AG09309 (cell line): Measurements from ENCODE around the gene NCOA6.

ENCODE experiments used
- DNase-seq: peaks from one replicate; pipeline ENCODE4 v3.0.0-alpha.2; 2010; ENCODE audit warnings: low read depth
- H3K4me3 ChIP-seq: 2 replicates; pipeline ENCODE4 v1.5.1; 2011; ENCODE audit warnings: mild to moderate bottlenecking, low read depth, low read length, moderate library complexity; ENCODE audit not compliant: control insufficient read depth
- TF ChIP-seq, protein P1 (sequence below): IDR thresholded peaks from 2 replicates; pipeline ENCODE4 v1.5.1; 2011; ENCODE audit warnings: mild to moderate bottlenecking, low read depth, low read length, inconsistent platforms; ENCODE audit not compliant: insufficient read depth, control insufficient read depth; ENCODE audit errors: missing control alignments

Gene NCOA6

DNA sequence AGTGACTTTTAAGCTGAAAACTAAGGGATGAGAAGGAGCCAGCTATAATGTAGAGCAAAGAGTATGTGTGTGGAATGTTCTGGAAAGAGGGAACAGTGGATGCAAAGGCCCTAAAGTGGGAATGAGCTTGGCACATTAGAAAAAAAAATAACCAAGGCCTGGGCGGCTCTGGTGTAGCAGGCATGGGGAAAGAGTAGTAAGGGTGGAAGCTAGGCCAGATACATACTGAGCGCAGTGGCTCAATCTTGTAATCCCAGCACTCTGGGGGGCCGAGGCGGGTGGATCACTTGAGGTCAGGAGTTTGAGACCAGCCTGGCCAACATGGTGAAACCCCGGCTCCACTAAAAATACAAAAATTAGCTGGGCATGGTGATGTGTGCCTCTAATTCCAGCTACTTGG, 38.8 kb upstream of the NCOA6 start:
- no peak for DNase-seq
- TF ChIP-seq, protein P1, sequence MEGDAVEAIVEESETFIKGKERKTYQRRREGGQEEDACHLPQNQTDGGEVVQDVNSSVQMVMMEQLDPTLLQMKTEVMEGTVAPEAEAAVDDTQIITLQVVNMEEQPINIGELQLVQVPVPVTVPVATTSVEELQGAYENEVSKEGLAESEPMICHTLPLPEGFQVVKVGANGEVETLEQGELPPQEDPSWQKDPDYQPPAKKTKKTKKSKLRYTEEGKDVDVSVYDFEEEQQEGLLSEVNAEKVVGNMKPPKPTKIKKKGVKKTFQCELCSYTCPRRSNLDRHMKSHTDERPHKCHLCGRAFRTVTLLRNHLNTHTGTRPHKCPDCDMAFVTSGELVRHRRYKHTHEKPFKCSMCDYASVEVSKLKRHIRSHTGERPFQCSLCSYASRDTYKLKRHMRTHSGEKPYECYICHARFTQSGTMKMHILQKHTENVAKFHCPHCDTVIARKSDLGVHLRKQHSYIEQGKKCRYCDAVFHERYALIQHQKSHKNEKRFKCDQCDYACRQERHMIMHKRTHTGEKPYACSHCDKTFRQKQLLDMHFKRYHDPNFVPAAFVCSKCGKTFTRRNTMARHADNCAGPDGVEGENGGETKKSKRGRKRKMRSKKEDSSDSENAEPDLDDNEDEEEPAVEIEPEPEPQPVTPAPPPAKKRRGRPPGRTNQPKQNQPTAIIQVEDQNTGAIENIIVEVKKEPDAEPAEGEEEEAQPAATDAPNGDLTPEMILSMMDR = no peak
- no peak overlapping the region for H3K4me3 ChIP-seq

DNA sequence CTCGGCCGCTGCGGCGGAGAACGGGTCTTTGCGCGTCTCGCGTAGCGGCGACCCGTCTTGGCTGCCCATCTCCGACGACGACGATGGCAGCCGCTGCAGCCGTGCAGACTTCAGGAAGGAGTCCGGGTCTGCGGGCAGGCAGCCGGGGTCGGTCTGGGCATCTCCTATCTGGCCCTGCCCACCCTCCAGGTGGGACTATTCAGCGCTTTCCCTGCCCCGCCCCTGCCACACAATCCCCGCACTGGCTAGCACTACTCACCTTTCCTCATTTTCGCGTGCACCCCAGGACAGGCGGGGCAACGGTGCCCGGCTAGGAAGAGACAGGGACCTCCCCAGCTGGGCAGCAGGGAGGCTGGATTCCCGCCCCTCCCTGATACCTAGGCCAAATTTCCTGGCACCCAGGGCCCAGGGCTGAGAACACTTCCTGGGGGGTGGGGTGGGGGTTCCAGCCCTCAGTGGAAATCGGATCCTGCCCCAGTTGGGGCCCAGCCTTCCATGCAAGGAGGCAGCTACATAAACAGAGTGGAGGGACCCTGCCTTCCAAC, 38.0 kb upstream of the NCOA6 start:
- DNase-seq = no peak
- TF ChIP-seq, protein P1 = no peak
- H3K4me3 ChIP-seq = no peak overlapping the region

DNA sequence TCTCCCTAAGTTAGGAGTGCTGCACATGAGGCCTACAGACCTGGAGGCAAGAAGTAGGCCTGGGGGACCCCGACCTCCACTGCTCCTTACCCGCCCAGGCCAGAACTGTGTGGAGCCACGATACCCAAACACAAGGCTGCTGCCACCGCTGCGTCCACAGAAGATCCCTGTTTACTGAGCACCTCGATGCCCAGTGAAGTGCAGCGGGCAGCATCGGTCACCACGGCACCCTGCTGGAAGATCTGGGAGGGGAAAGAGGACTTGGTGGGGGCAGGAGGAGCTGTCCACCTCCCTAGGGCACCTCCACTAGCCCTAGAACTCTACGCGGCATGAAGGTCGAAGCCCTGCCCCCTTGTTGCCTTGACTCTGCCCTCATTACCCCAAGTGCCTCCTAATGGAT, 37.3 kb upstream of the NCOA6 start:
- H3K4me3 ChIP-seq = no peak overlapping the region
- TF ChIP-seq, protein P1 = no peak
- DNase-seq = no peak

DNA sequence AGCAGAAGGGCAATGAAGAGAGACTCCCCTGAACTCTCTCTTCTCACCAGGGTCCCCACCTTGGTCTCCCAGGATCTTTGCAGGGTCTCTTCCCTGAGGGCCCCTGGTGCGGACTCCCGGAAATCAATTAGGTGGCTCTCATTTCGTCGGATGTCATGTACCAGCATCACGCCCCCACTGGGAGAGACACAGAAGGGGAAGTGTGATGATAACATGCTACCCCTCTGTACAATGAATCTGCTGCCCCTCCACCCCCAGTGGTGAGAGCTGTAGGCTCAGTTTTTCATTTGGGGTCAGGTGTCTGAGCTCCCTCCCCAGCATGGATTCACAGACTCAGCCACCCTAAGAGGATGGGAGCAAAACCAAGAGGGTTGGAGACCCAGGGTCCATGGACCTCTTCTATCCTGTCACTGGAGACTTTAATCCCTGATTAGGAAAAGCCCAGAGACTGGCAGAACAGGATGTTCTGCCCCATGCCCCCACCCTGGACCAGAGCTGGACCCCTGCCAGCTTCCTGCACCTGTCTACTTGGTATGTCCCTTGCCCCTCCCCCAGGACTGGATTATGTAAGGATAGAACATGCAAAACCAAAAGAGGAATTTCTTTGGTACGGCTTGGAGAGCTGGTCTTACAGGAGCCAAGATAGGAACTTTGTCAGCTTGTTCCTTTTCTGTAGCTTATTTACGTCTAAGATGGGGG, 36.1 kb upstream of the NCOA6 start:
- TF ChIP-seq, protein P1 = no peak
- DNase-seq = no peak
- H3K4me3 ChIP-seq = no peak overlapping the region

DNA sequence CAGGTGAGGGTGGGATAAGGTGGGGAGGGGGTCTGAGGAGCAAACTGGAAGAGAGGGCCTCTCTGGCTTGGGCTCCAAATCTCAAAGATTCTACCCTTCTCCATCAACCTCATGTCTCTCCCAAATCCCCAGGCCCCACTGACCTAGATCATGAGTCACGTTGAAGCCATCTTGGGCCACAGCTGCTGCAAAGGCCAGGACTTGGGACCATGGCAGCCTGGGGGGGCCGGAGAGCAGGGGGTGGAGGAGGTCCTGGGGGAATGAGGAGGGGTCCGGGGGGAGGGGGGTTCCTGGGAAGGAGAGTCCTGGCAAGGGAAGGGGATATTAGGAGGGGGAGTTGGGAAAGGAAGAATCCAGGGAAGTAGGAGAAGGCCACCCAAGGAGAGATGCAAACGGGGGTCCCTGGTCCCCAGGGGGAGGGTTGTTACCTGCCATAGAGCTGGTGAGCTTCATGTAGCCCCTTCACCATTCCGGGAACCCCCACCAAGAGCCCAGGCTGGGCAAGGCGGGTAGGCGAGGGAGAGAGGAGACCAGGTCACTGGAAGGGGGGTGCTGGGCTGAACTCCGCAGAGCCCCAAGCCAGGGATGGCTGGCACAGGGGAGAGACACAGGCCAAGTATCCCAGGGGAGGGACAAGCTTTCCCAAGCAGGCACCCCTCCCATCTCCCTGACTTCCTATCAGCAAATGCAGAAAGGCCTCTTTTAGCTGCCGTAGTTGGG, 34.5 kb upstream of the NCOA6 start:
- no peak overlapping the region for H3K4me3 ChIP-seq
- TF ChIP-seq, protein P1 = no peak
- no peak for DNase-seq

DNA sequence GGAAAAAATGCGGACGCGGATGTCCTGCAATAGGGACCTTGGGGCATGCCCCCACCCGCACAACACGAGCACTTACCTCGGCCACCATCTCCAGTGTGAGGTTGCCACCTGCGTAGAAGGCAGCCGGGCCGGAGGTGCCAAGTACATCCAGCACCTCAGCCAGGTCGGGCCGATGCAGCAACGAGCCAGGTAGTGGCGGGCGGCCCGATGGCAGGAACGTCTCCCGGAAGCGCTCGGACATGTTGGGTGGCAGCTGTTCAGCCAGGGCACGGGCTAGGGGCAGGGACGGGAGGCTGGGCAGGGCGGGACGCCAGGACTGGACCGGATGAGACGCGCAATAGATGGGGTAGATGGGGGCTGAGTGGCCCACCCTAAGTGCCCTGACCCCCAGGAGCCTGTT, 33.9 kb upstream of the NCOA6 start:
- TF ChIP-seq, protein P1 = no peak
- DNase-seq = no peak
- H3K4me3 ChIP-seq = no peak overlapping the region
